Activated T-helper 1 cell treated with anti-CD3 and anti-CD28 coated beads, Interleukin-12 subunit alpha, Interleukin-12 subunit beta, Interleukin-2, Interleukin-4 antibody, amounts not matched to agents 30 ng/mL and 10 ng/mL and 1 ng/mL, durations not matched to agents 14 hours and 24 hours and 36 hours (primary cell): ENCODE measurements around the gene NFASC. TPM values are rescaled to one million over a fixed set of nuclear protein-coding genes. Genes with fewer than 3 reads are reported as not detected.

ENCODE experiments used
- DNase-seq: peaks from one replicate; pipeline ENCODE4 v3.0.0; 2021; ENCODE audit warnings: low spot score
- H3K27ac Mint-ChIP-seq: one replicate; pipeline ENCODE4 v1.8.0; 2021; ENCODE audit warnings: mild to moderate bottlenecking, mixed read lengths
- H3K27me3 Mint-ChIP-seq: one replicate; pipeline ENCODE4 v1.8.0; 2022; ENCODE audit warnings: mild to moderate bottlenecking, moderate library complexity, mixed read lengths; ENCODE audit not compliant: insufficient read depth
- H3K36me3 Mint-ChIP-seq: one replicate; pipeline ENCODE4 v1.8.0; 2021; ENCODE audit warnings: low read depth, mixed read lengths
- H3K4me1 Mint-ChIP-seq: one replicate; pipeline ENCODE4 v1.8.0; 2021; ENCODE audit warnings: low read depth, mixed read lengths
- H3K4me3 Mint-ChIP-seq: one replicate; pipeline ENCODE4 v1.8.0; 2021; ENCODE audit warnings: mild to moderate bottlenecking, moderate library complexity, mixed read lengths
- H3K9me3 Mint-ChIP-seq: one replicate; pipeline ENCODE4 v1.8.0; 2021; ENCODE audit warnings: mixed read lengths
- intact Hi-C: fragments of 100-400 bp; cut with micrococcal nuclease; formaldehyde crosslinking; loops from one replicate; pipeline ENCODE4 v1.15.1; 2024
- total RNA-seq: library from RNA; stranded (reverse); gene quantifications from 2 replicates; pipeline ENCODE4 v1.2.3, GENCODE V29; 2022

NFASC gene
- total RNA-seq, 1 donor from 2014 or later, result 0.70 TPM

- intact Hi-C loops, result loop anchor here (10.0 kb wide), 1 partner anchor 355 kb away; no protein-coding TSS in a partner anchor
Measured at GRCh38 chr1:204979306-204979705, 108.6 kb downstream of the NFASC start.

GRCh38 chr1:204979891-204980649, 109.4 kb downstream of the NFASC start:
- Mint-ChIP-seq H3K9me3 (no peaks in the 10 kb centered on the region), H3K27ac (no peak overlapping the region), H3K36me3 (no peaks in the 10 kb centered on the region), H3K4me1 (peaks cover 8% of the 10 kb centered on the region), H3K4me3 (no peak overlapping the region), H3K27me3 (peaks cover 10% of the 10 kb centered on the region)
- intact Hi-C loops, result loop anchor here (10.0 kb wide), 1 partner anchor 355 kb away; no protein-coding TSS in a partner anchor
- DNase-seq, result no peak

More at GRCh38 chr1:204979306-204979705, 108.6 kb downstream of the NFASC start:
- peaks cover 8% of the 10 kb centered on the region for H3K4me1 Mint-ChIP-seq
- H3K4me3 Mint-ChIP-seq, result no peak overlapping the region
- DNase-seq, result no peak
- no peak overlapping the region for H3K27ac Mint-ChIP-seq
- H3K36me3 Mint-ChIP-seq, result no peaks in the 10 kb centered on the region
- peaks cover 13% of the 10 kb centered on the region for H3K27me3 Mint-ChIP-seq
- no peaks in the 10 kb centered on the region for H3K9me3 Mint-ChIP-seq

DNA sequence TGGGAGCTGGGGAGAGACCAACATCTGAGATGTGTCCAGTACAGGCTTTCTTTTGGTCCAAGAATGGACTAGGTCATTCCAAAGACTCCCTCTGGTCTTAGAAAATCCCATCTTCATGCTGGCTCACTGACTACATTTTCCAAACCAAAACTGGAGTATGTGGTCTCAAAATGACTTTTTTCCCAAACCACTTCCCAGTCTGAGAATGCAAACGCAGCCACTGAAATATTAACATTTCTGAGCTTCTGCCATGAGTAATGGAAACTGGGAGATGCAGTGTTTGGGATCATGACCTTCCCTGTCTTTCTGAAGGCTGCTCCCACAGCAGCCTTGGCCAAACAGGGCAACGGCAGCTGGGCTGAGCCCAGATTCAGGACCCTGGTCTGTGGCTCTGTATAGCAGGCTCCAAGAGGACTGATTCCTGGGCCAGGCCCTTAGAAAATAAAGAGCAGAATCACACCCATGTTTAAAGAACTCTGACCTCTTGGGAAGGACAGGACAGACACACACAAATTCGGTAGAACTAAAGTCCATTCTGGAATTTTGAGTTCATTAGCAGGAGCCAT, 110.3 kb downstream of the NFASC start:
- peaks cover 8% of the 10 kb centered on the region for H3K4me1 Mint-ChIP-seq
- intact Hi-C loops, result no loop called here
- peaks cover 7% of the 10 kb centered on the region for H3K27me3 Mint-ChIP-seq
- no peaks in the 10 kb centered on the region for H3K9me3 Mint-ChIP-seq
- no peak for DNase-seq
- H3K36me3 Mint-ChIP-seq, result no peaks in the 10 kb centered on the region
- no peak overlapping the region for H3K4me3 Mint-ChIP-seq
- no peak overlapping the region for H3K27ac Mint-ChIP-seq

GRCh38 chr1:204983136-204983535, 112.5 kb downstream of the NFASC start:
- Mint-ChIP-seq H3K27me3 (peaks cover 7% of the 10 kb centered on the region), H3K36me3 (no peaks in the 10 kb centered on the region), H3K4me1 (peaks cover 8% of the 10 kb centered on the region), H3K27ac (no peak overlapping the region), H3K4me3 (no peak overlapping the region), H3K9me3 (no peaks in the 10 kb centered on the region)
- intact Hi-C loops, result no loop called here
- DNase-seq, result no peak

- DNase-seq, result no peak
- intact Hi-C loops, result no loop called here
- no peaks in the 10 kb centered on the region for H3K36me3 Mint-ChIP-seq
- no peak overlapping the region for H3K4me3 Mint-ChIP-seq
- H3K4me1 Mint-ChIP-seq, result peaks cover 8% of the 10 kb centered on the region
- H3K27ac Mint-ChIP-seq, result no peak overlapping the region
- H3K9me3 Mint-ChIP-seq, result no peaks in the 10 kb centered on the region
- peaks cover 7% of the 10 kb centered on the region for H3K27me3 Mint-ChIP-seq
Measured at GRCh38 chr1:204983881-204984280, 113.2 kb downstream of the NFASC start.

DNA sequence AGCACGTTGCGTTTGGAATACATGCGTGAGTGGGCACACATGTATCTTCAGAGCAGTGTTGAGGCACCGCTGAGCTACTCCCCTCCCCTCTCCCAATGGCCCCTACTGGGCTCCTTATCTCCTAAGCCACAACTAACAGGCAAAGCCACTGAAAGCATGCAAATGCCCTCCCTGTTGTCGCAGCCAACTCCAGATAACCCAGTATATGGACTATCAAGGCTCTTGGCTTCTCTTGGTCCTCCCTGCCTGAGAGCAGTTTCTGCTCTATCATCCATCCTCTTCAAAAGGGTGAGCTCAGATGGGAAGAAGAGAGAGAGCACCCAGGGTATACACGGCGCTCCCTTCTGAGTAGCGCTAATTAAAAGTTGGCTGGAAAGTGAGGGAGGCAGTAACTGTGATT, 113.8 kb downstream of the NFASC start:
- Mint-ChIP-seq H3K9me3 (no peaks in the 10 kb centered on the region), H3K27ac (no peak overlapping the region)
- intact Hi-C loops, result no loop called here

GRCh38 chr1:204986181-204986580, 115.5 kb downstream of the NFASC start:
- Mint-ChIP-seq H3K4me3 (no peak overlapping the region), H3K27ac (no peak overlapping the region), H3K36me3 (no peaks in the 10 kb centered on the region), H3K4me1 (peaks cover 8% of the 10 kb centered on the region), H3K27me3 (peaks cover 9% of the 10 kb centered on the region), H3K9me3 (no peaks in the 10 kb centered on the region)
- intact Hi-C loops, result no loop called here
- no peak for DNase-seq

More for the DNA sequence above, 113.8 kb downstream of the NFASC start:
- H3K36me3 Mint-ChIP-seq, result no peaks in the 10 kb centered on the region
- no peak overlapping the region for H3K4me3 Mint-ChIP-seq
- H3K4me1 Mint-ChIP-seq, result peaks cover 8% of the 10 kb centered on the region
- DNase-seq, result no peak
- peaks cover 7% of the 10 kb centered on the region for H3K27me3 Mint-ChIP-seq

DNA sequence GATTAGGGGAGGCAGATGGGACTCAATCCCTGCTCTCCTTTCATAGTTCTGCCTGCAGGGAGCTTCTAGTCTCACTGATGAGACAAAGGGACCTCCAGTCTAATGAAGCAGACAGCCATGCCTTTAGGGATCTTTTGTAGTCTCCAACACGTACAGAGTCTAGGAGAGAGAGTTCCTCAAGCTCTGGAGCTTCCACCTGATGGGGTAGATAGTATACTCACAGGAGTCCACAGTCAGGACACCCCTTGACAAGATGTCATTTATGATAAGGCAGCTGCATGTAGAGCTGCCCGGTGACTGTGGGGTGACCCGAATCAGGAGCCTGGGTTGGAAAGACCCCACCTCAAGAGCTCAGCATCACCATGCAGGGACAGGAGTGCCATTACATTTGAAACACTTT, 117.0 kb downstream of the NFASC start:
- H3K27me3 Mint-ChIP-seq, result peaks cover 5% of the 10 kb centered on the region
- no peaks in the 10 kb centered on the region for H3K9me3 Mint-ChIP-seq
- no peak overlapping the region for H3K4me3 Mint-ChIP-seq
- H3K27ac Mint-ChIP-seq, result no peak overlapping the region
- no peaks in the 10 kb centered on the region for H3K36me3 Mint-ChIP-seq
- DNase-seq, result no peak
- H3K4me1 Mint-ChIP-seq, result peaks cover 10% of the 10 kb centered on the region
- intact Hi-C loops, result no loop called here

- intact Hi-C loops, result no loop called here
- peaks cover 5% of the 10 kb centered on the region for H3K27me3 Mint-ChIP-seq
- no peak for DNase-seq
- no peak overlapping the region for H3K4me3 Mint-ChIP-seq
- H3K27ac Mint-ChIP-seq, result no peak overlapping the region
- H3K9me3 Mint-ChIP-seq, result no peaks in the 10 kb centered on the region
- H3K36me3 Mint-ChIP-seq, result no peaks in the 10 kb centered on the region
- peaks cover 11% of the 10 kb centered on the region for H3K4me1 Mint-ChIP-seq
Measured at GRCh38 chr1:204988196-204988595, 117.5 kb downstream of the NFASC start.

DNA sequence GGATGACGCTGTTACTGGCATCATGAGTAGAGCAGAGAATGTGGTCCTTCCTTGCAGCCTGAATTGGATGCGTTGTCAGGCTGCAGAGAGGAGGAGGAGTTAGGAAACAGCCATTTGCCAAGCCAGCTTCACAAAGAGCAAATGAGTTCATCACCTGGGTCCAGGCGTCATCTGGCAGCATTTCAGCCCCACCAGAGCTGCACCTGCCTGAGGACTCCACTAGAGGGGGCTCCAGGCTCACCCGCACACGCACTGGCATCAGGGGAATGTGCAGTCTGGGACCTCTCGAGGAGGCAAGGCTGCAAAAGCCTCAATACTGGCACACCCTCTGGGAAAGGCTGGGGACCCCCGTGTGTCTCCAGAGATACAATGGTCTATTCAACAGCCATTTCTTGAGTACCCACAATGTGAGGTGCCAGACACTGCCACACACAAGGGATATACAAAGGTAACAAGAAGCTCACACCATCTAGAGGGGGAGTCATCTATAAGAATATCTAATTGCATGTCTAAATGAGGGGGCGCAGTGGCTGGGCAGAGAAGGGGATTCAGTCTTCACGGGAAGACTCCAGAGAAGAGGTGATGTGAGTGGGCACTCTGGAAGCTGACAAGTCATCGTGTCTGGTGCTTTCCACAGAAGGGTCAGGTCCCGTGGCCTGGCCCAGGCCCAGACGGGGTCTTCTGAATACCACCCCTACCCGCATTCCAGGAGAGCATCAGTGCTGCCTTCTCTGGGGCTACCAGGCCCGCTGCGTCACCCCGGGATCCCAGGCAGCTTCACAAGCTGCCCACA, 118.8 kb downstream of the NFASC start:
- Mint-ChIP-seq H3K27ac (no peak overlapping the region), H3K27me3 (peaks cover 2% of the 10 kb centered on the region), H3K4me1 (peaks cover 11% of the 10 kb centered on the region), H3K9me3 (no peaks in the 10 kb centered on the region), H3K4me3 (no peak overlapping the region), H3K36me3 (no peaks in the 10 kb centered on the region)
- intact Hi-C loops, result loop anchor here (1.0 kb wide), 3 partner anchors 72 to 267 kb away; no protein-coding TSS in a partner anchor
- DNase-seq, result peak; percentile 44

DNA sequence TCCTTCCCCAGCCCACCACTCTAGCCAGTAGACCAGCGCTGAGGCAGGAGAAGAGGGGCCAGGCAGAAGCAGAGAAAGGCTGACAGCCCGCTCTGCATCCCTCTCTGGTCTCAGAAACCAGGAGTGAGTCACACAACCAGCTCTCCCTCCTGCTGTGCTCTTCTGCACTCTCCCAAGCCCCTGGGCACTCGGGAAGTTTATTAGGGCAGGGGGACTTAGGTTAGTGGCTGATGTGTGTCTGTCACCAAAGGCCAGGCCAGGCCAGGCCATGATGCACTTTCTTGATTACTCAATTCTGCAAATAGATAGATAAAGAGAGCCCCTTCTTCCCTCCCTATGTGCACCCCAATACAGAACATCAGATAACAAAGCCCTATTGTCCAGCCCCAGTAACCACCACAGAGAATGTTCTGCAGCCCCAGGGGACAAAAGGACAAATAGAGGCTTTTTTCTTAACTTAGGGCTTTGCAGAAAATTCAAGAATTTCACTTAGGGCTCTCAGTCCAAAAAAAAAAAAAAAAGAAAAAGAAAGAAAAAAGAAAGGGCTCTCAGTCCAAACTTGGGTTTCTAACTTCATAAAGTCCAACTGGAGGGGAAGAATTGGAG, 119.5 kb downstream of the NFASC start:
- H3K9me3 Mint-ChIP-seq, result no peaks in the 10 kb centered on the region
- peaks cover 11% of the 10 kb centered on the region for H3K4me1 Mint-ChIP-seq
- no peak overlapping the region for H3K27ac Mint-ChIP-seq
- intact Hi-C loops, result no loop called here
- H3K27me3 Mint-ChIP-seq, result peaks cover 2% of the 10 kb centered on the region
- H3K36me3 Mint-ChIP-seq, result no peaks in the 10 kb centered on the region
- no peak overlapping the region for H3K4me3 Mint-ChIP-seq
- no peak for DNase-seq

DNA sequence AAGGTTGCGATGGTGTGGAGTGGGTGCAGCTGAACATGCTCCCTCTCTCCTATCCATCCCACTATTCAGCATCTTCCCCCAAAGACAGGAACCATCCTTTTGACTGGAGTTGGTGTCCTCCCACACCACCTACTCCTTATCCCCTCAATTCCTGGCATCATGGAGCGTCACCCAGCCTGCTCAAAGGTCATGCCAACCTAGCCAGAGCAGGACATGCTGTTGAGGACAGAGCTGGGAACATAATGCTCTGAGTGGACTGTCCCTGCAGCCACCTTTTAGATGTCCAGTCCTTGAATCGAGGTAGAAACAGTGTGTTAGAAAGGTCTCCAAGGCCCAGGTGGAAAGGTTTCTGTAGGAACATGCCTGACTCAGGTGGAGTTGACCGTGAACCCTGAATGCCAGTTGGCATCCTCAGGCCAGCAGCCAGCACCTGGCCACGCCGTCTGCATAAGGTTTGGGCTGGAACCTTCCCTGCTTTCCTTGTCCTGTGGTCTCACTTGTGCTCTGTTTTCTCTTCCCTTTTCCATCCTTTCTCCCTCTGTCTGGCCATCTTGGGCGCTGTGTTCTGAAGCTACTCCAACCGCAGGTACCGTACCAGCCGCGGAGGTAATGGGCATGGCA, 120.2 kb downstream of the NFASC start:
- no peak for DNase-seq
- Mint-ChIP-seq H3K27ac (no peak overlapping the region), H3K27me3 (peaks cover 2% of the 10 kb centered on the region), H3K36me3 (no peaks in the 10 kb centered on the region), H3K9me3 (no peaks in the 10 kb centered on the region), H3K4me1 (peaks cover 11% of the 10 kb centered on the region), H3K4me3 (no peak overlapping the region)
- intact Hi-C loops, result no loop called here
